Measurements from ENCODE around the gene ATP5ME. TPM values are rescaled to one million over a fixed set of nuclear protein-coding genes. Genes with fewer than 3 reads are reported as not detected.

The ATP5ME gene
- total and polyA plus RNA-seq, 12 donors: 43.4 to 1,353 (median 325) TPM

- intact Hi-C loops (cut with DNase I): no loop called here
- WGBS, 4 donors: 75 to 90% (median 89%) methylated on average over 13 to 29 of the region's 29 CpGs
- no peak for TF ChIP-seq CTCF (IDR thresholded peaks at IDR 0.05)
- TF ChIP-seq POLR2A (IDR thresholded peaks at IDR 0.05): no peak
- H3K36me3 ChIP-seq (replicated peaks in 1 of 2): no peaks in the 10 kb centered on the region
- no peak for DNase-seq
- peaks cover 8% of the 10 kb centered on the region for H3K27me3 ChIP-seq
- no peak overlapping the region for H3K27ac ChIP-seq
- H3K9me3 ChIP-seq (replicated peaks in 1 of 3): no peaks in the 10 kb centered on the region
- H3K4me1 ChIP-seq (replicated peaks in 1 of 2): no peaks in the 10 kb centered on the region
- H3K4me3 ChIP-seq: no peak overlapping the region
Observed at GRCh38 chr4:653831-654502, 20.1 kb downstream of the ATP5ME start.

GRCh38 chr4:653080-653821, 20.8 kb downstream of the ATP5ME start:
- Histone ChIP-seq H3K4me1 (replicated peaks in 1 of 2) (no peaks in the 10 kb centered on the region), H3K36me3 (replicated peaks in 1 of 2) (no peaks in the 10 kb centered on the region), H3K4me3 (no peak overlapping the region), H3K27me3 (peaks cover 8% of the 10 kb centered on the region), H3K27ac (no peak overlapping the region), H3K9me3 (replicated peaks in 1 of 3) (no peaks in the 10 kb centered on the region)
- intact Hi-C loops (cut with DNase I): no loop called here
- no peak for TF ChIP-seq POLR2A (IDR thresholded peaks at IDR 0.05)
- no peak for TF ChIP-seq CTCF (IDR thresholded peaks at IDR 0.05)
- no peak for DNase-seq
- WGBS, 4 donors: 80 to 95% (median 91%) methylated on average over 1 to 35 of the region's 35 CpGs

DNA sequence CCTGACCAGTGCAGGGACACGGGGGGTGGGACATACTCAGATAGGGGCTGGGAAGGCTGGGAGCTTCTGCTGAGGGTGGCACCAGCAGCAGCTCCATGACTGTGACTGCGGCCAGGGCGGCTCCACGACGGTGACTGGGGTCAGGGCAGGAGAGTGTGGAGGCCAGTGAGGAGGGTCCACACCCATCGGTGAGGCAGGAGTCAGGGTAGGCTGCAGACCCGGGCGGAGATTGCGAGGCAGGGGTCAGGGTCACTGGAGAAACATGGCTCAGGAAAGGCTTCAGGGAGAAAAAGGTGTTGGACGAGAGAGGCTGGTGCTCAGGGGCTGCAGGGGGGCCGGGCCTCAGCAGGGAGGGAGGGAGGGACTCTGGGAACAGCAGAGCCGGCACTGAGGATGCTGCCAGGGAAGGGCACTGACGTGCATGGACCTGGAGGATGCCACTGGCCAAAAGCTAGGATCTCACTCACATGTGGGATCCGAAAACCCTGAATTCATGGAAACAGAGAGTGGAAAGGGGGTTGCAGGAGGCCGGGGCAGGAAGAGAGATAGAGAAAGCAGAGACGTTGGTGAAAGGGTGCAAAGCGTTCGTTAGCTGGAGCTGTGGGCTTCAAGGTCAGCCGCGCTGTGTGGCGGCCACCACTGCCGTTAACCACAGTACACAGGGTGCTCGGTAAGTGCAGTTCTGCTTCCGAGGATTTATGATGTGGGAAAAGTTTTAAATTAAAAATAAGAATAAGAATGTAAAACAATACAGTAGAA, 22.0 kb downstream of the ATP5ME start:
- Histone ChIP-seq H3K4me1 (replicated peaks in 1 of 2) (no peaks in the 10 kb centered on the region), H3K36me3 (replicated peaks in 1 of 2) (no peaks in the 10 kb centered on the region), H3K27me3 (peaks cover 8% of the 10 kb centered on the region), H3K4me3 (no peak overlapping the region), H3K27ac (no peak overlapping the region), H3K9me3 (replicated peaks in 1 of 3) (no peaks in the 10 kb centered on the region)
- no peak for DNase-seq
- intact Hi-C loops (cut with DNase I): no loop called here
- TF ChIP-seq CTCF (IDR thresholded peaks at IDR 0.05) (no peak), POLR2A (IDR thresholded peaks at IDR 0.05) (no peak)
- 54 to 66% (median 60%) methylated on average over 23 to 24 of the region's 24 CpGs for WGBS, 4 donors
